ENCODE results near the gene LUZP1. TPM values are rescaled to one million over a fixed set of nuclear protein-coding genes. Genes with fewer than 3 reads are reported as not detected.

LUZP1 gene
- total and polyA plus RNA-seq, 10 of the 15 experiments (the other 5 are each of a cell fraction or from before 2014, with no cell fraction given), result 11.3 to 28.2 (median 17.3) TPM

- TF ChIP-seq HDGF (IDR thresholded peaks at IDR 0.05), result no peak
- no peak for TF ChIP-seq SMAD5 (IDR thresholded peaks at IDR 0.05; ENCODE audit: low read depth)
- 0 out of 2 replicates have a peak, but pooled peaks have one; percentile 38 for TF ChIP-seq DPF2 (IDR thresholded peaks at IDR 0.05)
- TF ChIP-seq SMARCA5 (IDR thresholded peaks at IDR 0.05), result no peak
- no peak for TF ChIP-seq ZSCAN29 (IDR thresholded peaks at IDR 0.05)
- no peak for TF ChIP-seq FOXM1 (IDR thresholded peaks at IDR 0.05; ENCODE audit: low read depth, low read length)
- TF ChIP-seq ZBTB11 (CRISPR knock-in tag; IDR thresholded peaks at IDR 0.05), result no peak
- TF ChIP-seq YBX1 (IDR thresholded peaks at IDR 0.05), result no peak
- no peak for TF ChIP-seq POLR2AphosphoS5 (IDR thresholded peaks at IDR 0.05; ENCODE audit: low read length)
- no peak for TF ChIP-seq SUZ12 (IDR thresholded peaks at IDR 0.05; ENCODE audit: unreplicated experiment)
- no peak for TF ChIP-seq PAX5 (IDR thresholded peaks at IDR 0.05; ENCODE audit: borderline replicate concordance, low read depth, low read length)
- no peak for TF ChIP-seq PBX3 (IDR thresholded peaks at IDR 0.05; ENCODE audit: insufficient replicate concordance, low read depth, low read length)
- no peak for TF ChIP-seq SP1 (IDR thresholded peaks at IDR 0.05; ENCODE audit: low read depth, low read length)
- TF ChIP-seq BACH1 (IDR thresholded peaks at IDR 0.05; ENCODE audit: borderline replicate concordance), result no peak
- 0 out of 2 replicates have a peak, but pooled peaks have one; percentile 27 for TF ChIP-seq LARP7 (IDR thresholded peaks at IDR 0.05)
- TF ChIP-seq ATF7 (IDR thresholded peaks at IDR 0.05; ENCODE audit: low read depth), result no peak
- TF ChIP-seq JUND (IDR thresholded peaks at IDR 0.05; ENCODE audit: low read depth, low read length), result no peak
- no peak for TF ChIP-seq NKRF (conservative IDR thresholded peaks at IDR 0.05)
Measured at GRCh38 chr1:23167353-23168078, 1.1 kb downstream of the LUZP1 start (continued).

Data from GM12878 (cell line).